Left ventricle myocardium inferior (tissue), 1 donor: ENCODE measurements around the gene ATP13A1. TPM values are rescaled to one million over a fixed set of nuclear protein-coding genes. Genes with fewer than 3 reads are reported as not detected.

Source experiments
- DNase-seq: peaks from one replicate; pipeline ENCODE4 v3.0.0-alpha.2; 2020
- H3K27ac ChIP-seq: fragments of 200-600 bp; replicated peaks from 2 replicates; pipeline ENCODE4 v1.8.0; 2021
- H3K27me3 ChIP-seq: fragments of 200-600 bp; 2 replicates; pipeline ENCODE4 v1.8.0; 2021; ENCODE audit warnings: low read depth
- H3K36me3 ChIP-seq: fragments of 200-600 bp; 2 replicates; pipeline ENCODE4 v1.8.0; 2021
- H3K4me1 ChIP-seq: fragments of 200-600 bp; 2 replicates; pipeline ENCODE4 v1.8.0; 2021
- H3K4me3 ChIP-seq: fragments of 200-600 bp; 2 replicates; pipeline ENCODE4 v1.8.0; 2021; ENCODE audit warnings: mild to moderate bottlenecking, moderate library complexity
- H3K9me3 ChIP-seq: fragments of 200-600 bp; replicated peaks from 2 replicates; pipeline ENCODE4 v1.8.0; 2021
- CTCF ChIP-seq: fragments of 200-600 bp; IDR thresholded peaks from 2 replicates; pipeline ENCODE4 v1.8.0; 2021; ENCODE audit warnings: antibody characterized with exemption, mild to moderate bottlenecking, borderline replicate concordance
- intact Hi-C: fragments of 100-400 bp; cut with micrococcal nuclease; formaldehyde crosslinking; loops from one replicate; pipeline ENCODE4 v1.11.0; 2022
- total RNA-seq: library from RNA; stranded (reverse); fragmentation: NEBNext Ultra II Directional; extraction: Animal tissue kit (Norgen Biotek cat#: 25700); gene quantifications from one replicate; pipeline ENCODE4 v1.2.1, GENCODE V29; 2021
- donor health status: DM: no; HTN: yes; CAD: no; lungs with severe emphysema.

ATP13A1 gene
- total RNA-seq, 1 donor from 2014 or later, result 16.5 TPM

- H3K9me3 ChIP-seq, result no peaks in the 10 kb centered on the region
- H3K27me3 ChIP-seq, result peaks cover 26% of the 10 kb centered on the region
- intact Hi-C loops, result no loop called here
- no peak for TF ChIP-seq CTCF
- H3K4me3 ChIP-seq, result no peak overlapping the region
- no peak overlapping the region for H3K27ac ChIP-seq
- peaks cover 16% of the 10 kb centered on the region for H3K4me1 ChIP-seq
- no peak for DNase-seq
- H3K36me3 ChIP-seq, result peaks cover 11% of the 10 kb centered on the region
Observed at GRCh38 chr19:19631346-19631745, 32.1 kb downstream of the ATP13A1 start.

- Histone ChIP-seq H3K4me1 (peaks cover 16% of the 10 kb centered on the region), H3K36me3 (peaks cover 8% of the 10 kb centered on the region), H3K9me3 (no peaks in the 10 kb centered on the region), H3K27ac (no peak overlapping the region), H3K4me3 (no peak overlapping the region), H3K27me3 (peaks cover 32% of the 10 kb centered on the region)
- no peak for DNase-seq
- TF ChIP-seq CTCF, result no peak
- intact Hi-C loops, result no loop called here
Observed at GRCh38 chr19:19630426-19630825, 33.0 kb downstream of the ATP13A1 start.

GRCh38 chr19:19630062-19630414, 33.4 kb downstream of the ATP13A1 start:
- Histone ChIP-seq H3K27me3 (peaks cover 32% of the 10 kb centered on the region), H3K36me3 (peaks cover 6% of the 10 kb centered on the region), H3K4me3 (no peak overlapping the region), H3K4me1 (peaks cover 16% of the 10 kb centered on the region), H3K27ac (no peak overlapping the region), H3K9me3 (no peaks in the 10 kb centered on the region)
- no peak for TF ChIP-seq CTCF
- DNase-seq, result no peak
- intact Hi-C loops, result no loop called here

GRCh38 chr19:19628501-19629134, 34.9 kb downstream of the ATP13A1 start:
- H3K27me3 ChIP-seq, result peaks cover 32% of the 10 kb centered on the region
- DNase-seq, result no peak
- H3K27ac ChIP-seq, result no peak overlapping the region
- peaks cover 16% of the 10 kb centered on the region for H3K4me1 ChIP-seq
- H3K4me3 ChIP-seq, result peak overlapping the region; percentile 62
- intact Hi-C loops, result no loop called here
- TF ChIP-seq CTCF, result no peak
- H3K36me3 ChIP-seq, result no peaks in the 10 kb centered on the region
- H3K9me3 ChIP-seq, result no peaks in the 10 kb centered on the region

- H3K36me3 ChIP-seq, result no peaks in the 10 kb centered on the region
- peaks cover 16% of the 10 kb centered on the region for H3K4me1 ChIP-seq
- peaks cover 32% of the 10 kb centered on the region for H3K27me3 ChIP-seq
- no peaks in the 10 kb centered on the region for H3K9me3 ChIP-seq
- TF ChIP-seq CTCF, result no peak
- intact Hi-C loops, result no loop called here
- no peak for DNase-seq
- no peak within 1 kb of the TSS for H3K27ac ChIP-seq
- H3K4me3 ChIP-seq, result peak within 1 kb of the TSS; percentile 62
Observed at GRCh38 chr19:19627621-19628500, 35.6 kb downstream of the ATP13A1 start, which contains the start of gene LPAR2. LPAR2 (minus strand) TSS chr19:19628220; CDS start chr19:19627275, 945 bp downstream.
